CD4-positive, alpha-beta T cell treated with Interleukin-15 for 1 hour (primary cell): Measurements from ENCODE around the gene BBX.
"Not testable (repeated sequence)": the region's sequence is repeated elsewhere in the genome, so short reads cannot be mapped to it uniquely, and the experiment has no call there.

Experiments
- DNase-seq: peaks from one replicate; pipeline ENCODE4 v3.0.0-alpha.2; 2020

BBX gene

DNA sequence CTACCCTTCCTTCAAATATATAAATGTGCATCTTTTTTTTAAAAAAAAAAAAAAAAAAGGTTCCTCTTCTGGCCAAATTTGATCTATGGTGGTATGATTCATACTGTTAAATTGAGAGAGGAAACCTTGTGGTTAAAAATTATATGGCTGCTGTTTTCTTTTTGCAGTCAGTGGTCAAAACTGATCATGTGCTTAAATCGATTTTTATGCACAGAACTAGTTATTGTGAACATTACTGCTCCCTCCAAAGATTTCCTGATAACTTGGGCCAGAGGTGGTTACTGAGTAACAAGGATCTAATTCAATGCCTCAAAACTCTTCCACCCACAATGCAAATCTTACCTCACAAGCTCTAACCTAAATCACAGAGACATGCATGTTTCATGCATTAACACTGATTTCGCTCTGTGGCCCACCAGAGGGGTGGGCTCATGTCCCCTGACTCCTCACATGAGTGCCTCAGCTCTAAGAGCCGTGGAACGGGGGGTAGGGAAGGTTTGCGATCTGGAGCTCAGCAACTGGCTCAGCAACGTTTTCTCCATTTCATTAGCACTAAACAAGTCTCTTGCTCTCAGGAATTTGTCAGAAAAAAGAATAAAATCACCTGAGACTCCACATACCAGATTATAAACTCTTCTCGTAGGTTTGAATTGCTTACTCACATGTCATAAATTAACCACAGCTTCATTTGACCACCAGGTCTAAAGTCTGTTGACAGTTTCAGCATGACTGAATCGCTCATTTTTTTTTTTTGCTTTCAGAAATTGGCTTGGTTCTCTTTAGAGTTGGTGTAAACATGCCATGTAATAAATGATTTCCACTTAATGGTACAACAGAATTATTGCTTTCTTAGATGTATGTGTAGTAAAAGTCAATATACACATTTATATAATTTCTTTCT lies 287.7 kb downstream of the BBX start:
- no peak for DNase-seq

DNA sequence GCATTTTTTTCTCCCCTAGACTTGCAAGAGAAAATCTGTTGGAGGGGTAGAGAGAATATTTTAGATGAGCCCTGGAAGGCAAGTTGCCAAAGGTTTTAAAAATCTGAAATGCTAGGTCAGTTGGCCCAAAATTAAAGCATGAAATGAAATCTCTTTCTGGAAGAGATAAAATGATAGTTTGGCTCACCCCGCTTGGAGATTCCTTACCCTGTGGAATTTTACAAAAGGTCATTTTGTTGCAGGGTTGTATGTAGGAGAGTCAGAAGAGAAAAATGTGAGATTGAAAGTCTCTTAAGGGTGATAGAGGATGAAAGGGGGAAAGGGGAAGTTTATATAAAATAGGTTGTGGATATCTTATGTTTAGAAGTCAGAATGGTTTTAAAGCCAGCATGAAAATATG lies 290.3 kb downstream of the BBX start:
- no peak for DNase-seq

DNA sequence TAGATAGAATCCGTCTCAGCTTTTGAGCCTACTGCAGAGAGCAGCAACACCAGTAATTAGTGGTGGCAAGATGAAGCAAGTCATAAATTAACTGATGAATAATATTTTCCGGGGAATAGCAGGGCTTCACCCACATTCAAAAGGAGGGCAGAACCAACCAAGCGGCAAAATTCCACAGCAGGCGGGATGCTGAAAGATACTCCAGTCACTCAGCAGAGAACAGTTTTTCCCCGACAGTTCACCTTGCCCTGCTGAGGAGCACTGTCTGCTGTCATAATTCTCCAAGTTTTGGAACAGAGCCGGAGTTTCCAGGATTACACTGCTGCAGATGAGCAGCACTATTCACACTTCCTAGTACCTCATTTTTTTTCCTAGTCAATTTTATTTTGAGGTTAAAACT lies 293.3 kb downstream of the BBX start:
- no peak for DNase-seq

DNA sequence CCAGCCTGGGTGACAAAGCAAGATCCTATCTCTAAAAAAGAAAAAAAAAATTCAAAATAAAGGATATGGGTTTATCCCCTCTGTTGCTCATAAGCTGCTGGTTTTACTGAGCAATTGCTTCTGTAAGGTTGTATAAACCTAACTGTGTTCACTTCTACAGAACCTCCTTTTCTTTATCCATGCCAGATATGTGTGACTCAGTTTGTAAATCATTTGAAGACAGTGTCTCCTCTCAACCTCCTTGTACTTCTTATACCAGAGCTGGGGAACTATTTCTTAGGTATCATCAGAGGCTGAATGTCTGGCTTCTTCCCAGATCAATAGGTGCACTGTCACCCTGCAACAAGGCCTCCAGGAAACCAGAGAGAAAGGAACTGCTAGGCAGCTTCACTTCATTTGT lies 294.3 kb downstream of the BBX start:
- DNase-seq: no peak

DNA sequence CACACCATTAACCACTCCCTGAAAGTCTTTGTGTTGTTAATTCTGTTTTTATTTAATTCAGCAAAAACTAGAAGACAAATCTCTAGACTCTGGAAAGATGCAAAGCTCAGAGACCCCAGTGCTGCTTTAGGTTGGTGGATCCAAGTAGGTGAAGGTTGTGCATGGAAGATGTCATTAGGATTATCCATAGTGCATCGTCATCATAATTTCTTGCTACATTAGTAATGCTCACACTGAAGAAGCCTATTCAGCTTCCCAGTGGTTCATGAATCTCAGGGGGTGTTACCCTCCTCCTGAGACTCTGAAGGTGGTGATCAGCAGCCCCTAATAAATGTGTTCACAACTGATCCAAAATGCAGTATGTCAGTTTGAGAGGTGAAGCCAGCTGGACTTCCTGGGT lies 295.3 kb downstream of the BBX start:
- no peak for DNase-seq

DNA sequence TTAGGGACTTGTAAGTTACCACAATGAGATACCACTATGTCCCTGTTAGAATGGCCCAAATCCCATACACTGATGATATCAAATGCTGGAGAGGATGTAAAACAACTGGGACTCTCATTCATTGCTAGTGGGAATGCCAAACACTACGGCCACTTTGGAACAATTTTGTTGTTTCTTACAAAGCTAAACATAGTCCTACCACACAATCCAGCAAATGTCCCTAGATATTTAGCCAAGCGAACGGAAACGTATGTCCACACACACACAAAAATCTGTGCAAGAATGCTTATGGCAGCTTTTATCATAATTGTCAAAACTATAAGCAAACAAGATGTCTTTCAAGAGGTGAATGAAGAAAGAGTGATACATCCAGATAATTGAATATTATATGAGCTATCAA lies 296.9 kb downstream of the BBX start:
- no peak for DNase-seq

DNA sequence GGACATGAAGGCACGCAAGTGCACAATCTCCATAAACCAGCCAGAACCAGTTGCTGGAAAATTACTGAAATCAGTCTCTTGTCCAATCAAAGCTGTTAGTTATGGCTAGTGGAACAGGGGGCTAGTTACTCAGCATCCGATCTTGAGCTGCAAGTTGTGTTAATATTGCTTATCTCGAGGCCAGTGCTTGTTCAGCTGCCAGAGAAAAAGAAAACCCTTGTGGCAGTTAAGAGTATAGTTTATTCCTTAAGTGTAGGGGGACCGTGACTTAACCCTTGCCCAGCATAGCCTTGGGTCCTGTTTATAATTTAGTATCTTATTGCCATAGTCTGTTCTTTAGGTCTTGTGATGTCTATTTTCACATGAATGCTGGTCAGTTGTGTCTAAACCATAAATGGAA lies 299.5 kb downstream of the BBX start:
- DNase-seq: no peak

DNA sequence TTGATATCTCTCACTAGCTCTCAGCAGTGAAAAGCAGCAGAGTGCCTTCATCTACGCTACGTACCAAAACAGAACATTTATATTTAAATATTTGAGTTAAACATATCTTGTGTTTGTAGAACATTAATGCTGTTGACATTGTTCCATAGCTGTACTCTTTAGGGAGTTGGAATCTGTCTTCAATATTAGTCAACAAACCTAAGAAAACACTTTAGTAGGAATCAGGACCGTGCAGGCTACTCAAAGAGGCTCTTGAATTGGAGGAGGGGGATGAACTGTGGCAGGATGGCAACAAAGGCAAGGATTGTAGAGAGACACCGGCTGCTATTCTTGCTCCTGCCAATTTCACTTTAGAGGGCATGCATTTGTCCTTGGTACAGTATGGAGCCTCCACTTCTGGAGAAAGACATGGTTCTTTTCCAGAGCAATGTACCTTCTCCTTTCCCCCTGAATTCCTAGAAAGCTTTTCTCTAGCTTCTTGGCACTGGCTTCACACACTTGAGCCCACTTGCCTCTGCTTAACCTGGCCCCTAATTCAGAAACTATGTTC lies 302.1 kb downstream of the BBX start:
- DNase-seq: no peak

DNA sequence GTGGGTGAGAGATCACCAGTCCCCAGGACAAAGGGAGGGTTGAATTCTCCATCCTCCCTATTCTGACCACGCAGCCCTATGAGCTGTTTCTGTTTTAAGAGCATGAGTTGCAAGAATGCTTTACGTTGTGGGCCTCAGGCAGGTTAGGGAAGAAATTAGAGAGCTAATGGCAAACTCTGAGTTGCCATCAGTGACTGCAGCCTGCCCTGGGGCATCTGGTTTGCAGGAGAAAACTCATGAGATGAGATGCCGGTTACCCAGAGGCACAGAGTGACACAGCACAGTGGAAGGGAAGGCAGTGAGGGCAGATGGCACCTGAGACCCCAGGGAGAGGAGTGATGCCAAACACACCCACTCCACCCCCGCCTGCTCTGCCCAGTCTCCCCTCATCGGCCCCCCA lies 302.8 kb downstream of the BBX start:
- DNase-seq: no peak

DNA sequence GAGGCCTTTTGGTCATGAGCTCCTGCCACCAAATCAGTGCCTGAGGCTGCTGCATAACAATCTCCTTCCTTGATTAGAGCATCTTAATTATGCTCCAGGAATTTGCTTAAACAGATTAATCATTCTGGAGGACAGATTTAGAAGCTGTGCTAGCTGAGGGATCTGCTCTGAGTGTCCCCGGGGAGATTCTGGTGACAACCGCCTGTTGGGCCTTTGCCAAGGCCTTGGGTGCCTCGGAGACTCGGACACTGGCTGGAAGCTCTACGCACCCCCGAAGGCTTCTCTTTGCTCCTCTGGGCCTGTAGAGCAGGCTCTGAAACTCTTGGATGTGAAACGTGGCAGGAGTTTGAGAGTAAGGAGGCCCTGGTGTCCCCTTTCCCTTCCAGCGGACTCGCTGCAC lies 304.0 kb downstream of the BBX start:
- DNase-seq: no peak

DNA sequence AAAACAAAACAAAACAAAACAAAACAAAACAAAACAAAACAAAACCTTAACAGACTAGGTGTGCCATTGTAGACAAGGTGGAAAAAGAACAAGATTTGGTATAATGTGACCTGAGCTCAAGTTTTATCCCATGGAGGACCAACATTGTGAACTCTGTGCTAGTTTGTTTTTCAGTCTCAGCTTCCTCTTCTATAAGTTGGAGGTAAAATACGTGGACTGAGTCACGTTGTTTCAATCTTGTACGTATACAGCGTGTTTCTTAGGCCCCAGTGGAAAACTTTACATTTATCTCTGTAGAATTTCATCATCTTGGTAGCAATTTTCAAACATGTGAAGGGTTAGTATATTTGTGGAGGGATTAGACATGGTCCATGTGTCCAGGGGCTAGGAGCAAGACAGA lies 306.4 kb downstream of the BBX start:
- no peak for DNase-seq

DNA sequence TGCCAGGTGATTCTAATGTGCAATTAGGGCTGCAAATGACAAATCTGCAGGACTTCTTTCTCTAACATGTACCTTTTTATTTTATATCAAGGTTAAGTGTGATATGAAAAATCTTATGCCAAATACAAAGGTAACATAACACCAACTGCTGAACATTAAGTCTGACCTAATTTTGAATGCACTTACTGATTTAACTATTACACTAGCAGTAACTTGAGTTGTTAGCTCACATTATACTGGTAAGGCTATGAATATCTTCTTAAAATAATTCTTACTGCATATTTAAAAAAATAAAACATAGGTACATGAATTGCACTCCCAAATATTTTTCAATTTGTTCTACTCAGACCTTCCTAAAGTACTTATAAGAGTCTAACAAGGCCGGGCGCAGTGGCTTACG lies 308.8 kb downstream of the BBX start:
- no peak for DNase-seq

DNA sequence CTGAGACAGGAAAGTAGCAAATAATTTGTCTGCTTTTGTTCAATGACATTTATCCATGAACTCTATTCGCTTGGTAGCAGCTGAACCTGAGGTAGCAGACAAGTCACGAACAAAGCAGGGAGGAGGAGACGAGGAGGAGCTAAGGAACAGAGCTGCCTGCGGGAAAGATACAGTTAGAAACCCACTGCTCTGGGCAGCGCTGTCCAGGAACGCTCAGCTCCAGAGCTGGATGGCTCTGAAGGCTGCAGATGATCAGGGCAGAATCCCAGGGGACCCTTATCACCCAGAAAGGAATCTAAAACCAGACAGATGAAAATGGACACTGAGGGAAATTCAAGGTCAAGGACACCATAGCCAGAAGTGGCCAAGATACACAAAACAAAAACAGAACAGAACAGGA lies 310.3 kb downstream of the BBX start:
- no peak for DNase-seq

DNA sequence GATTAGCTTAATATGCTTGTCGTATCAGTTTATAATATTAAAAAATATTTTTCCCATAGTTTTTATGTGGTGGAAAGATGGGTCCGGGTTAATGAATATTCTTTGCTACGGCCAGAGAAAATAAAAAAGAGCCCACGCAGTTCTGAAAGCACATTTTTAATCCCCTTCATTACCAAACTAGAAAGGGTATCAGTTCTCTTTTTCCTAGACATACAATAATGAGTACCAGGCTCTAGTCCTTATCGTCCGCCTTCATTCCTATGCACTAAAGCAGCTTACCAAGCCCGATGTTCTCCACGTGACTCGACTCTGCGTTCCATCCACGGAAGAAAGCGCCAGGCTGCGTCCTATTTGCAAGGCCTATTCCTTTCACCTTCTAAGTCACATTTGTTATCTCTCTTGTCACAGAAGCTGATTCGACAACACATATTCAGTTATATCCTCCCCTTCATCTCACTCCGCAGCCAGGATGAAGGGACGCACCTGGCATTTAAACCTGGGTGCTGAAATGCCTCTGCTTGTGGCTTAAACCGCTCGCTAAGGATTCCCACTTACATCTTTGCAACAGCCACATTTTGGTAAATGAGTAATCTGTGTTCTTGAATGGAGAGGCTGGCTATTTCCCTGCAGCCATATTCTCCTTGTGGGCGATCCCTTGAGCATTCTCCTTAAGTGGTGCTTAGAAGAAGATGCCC lies 311.1 kb downstream of the BBX start:
- no peak for DNase-seq

DNA sequence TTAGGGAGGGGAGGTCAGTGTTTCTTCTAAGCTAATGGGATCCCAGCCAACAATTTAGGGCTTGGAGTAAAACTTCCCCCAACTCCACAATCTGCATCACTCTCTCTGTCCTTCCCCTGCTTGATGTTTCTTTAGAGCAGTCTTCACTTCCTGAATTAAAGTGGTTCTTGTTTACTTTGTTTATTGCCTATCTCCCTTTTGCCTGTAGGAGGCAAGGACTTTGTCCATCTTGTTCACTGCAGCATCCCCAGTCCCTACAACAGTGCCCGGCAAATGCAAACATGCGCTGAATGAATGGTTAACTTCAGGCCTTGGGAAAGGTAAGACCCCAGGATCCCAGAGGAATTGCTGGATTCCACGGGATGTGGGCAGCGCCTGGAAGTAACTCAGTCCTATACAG lies 312.2 kb downstream of the BBX start:
- DNase-seq: not testable (repeated sequence)

DNA sequence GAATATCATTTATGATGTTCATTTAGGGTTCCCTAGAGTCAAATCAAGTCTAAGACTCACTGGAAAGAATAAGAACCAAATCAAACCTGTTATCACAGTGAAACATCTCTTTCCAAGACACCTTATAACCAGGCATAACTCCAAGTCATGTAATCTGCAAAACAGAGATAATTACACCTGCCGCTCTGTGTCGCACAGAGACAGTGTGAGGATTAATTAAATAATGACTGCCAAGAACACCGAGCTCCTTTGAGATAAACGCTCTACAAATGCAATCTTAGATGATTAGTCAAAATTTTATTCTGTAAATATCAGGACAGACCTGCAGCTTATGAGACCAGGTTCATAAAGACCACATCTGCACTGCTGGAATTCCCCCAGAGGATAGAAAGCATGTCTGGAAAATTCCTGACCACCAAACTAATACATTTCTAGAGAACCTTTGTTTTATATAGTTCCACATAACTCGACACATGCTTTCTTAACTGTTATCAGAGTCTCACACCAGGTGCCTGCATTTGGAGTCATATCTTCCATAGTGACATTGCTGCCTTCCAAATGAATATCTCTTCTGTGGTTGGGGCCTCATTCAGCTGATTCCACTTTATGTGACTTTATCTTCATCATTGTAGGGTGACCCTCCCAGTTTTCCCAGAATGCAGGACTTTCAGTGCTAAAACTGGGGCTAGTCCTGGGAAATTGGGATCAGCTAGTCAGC lies 315.3 kb downstream of the BBX start:
- DNase-seq: no peak

DNA sequence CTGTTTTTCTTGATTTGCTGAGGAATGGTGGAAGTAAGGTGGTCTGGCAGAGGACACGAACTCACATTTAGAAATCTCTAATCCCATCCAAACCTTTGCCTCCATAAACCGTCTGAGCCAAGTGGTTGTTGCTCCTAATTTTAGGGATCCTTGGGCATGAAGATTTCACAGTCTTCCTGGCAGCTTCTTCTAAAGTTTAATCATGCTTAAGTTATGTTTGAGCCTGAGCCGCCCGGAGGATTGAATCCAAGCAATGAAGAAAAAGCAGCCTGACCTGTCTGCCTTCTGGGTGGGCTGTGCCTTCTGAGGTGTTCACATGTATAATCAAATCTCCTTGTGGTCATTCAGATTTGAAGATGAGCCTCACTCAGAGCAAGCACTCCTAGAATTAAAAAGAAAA lies 319.1 kb downstream of the BBX start:
- DNase-seq: no peak

DNA sequence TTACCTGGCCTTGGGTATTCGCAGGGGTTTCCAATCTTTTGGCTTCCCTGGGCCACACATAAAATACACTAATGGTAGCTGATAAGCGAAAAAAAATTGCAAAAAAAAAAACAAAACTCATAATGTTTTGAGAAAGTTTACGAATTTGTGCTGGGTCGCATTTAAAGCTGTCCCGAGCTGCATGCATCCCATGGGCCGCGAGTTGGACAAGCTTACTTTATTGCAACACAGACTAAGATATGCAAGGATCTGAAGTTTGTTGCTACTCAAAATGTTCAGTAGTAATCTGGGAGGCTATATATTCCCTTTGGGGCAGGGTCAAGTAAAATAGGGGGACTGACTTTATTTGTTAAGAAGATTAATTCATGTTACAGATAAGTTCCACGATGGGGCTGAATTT lies 320.2 kb downstream of the BBX start:
- DNase-seq: no peak

DNA sequence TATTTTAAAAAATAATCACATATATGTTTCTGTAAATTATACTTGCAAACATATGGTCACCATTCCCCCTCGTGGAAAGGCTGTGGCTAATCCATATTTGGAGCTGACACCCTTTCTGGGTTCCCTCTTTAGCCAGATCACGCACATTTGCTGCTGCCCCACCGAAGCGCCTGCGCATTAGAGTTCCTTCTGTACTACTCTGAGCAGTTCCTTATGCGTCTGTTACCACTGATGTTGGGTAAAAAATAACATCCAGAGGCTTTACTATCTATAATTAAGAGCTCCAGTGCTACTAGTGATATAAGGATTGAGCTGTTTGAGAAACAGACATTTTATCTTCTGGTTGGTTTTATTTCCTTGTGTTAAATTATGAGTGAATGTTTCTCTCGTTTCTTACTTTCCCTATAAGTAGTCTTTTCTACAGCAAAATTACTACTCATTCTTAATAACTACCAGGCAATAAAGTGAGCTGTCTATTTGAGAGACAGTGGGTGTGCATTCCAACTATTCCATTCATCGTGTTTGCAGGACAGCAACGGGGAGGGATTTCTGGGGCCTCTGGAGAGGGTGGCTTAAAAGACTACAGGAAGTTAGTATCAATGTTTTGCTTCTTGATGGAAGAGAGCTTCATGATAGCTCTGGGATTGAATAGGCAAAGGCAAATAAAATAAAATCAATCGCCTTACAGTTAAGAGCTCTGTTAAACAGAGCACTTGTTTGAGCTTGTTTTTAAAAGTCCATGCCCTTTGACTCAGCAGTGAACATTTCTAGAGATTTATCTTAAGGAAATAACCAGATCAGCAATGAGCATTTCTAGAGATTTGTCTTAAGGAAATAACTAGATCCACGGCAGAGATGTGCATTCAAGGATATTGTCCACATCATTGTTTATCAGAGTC lies 322.9 kb downstream of the BBX start:
- no peak for DNase-seq

DNA sequence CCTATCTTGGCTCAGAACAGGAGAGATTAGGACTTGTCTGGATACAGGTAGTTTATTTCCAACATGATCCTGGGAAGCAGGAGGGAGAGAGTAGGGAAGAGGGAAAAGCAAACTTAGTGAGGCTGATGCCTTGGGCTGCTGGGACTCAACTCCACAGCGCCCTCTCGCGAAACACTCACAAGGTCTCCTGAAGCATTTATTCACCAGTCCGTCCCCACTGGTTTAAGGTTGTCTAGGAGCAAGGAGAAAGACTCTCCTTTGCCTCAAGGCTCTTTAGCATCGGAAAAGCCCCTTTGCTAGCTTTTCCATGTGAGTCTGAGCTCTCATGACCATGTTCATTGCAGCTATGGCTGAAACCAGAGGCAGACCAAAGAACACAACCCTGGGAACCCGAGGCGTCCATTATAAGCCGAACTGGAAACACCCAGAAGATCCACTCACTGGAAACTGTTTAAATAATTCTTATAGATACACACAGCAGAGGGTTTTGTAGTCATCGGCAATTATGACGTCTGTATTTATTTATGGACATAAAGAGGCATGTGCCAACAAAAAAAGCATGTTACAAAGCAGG lies 323.6 kb downstream of the BBX start:
- DNase-seq: no peak

DNA sequence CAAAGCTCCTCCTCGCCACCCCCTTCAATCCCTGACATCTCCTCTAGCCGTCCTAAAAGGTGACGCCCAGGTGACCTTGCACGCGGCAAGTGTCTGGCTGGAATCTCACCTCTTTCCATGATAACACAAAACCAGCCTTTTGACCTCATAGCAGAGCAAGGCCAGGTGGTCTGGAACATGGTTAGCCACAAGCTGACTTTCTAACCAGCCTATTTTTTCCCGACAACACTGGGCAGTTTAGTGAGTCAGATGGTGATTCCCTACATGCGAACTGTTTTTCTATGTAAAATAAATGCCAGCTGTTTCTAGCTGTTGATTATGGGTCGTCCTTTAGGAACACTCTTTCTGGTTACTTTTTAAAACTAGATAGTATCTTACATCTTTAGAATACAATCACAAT lies 325.0 kb downstream of the BBX start:
- no peak for DNase-seq

DNA sequence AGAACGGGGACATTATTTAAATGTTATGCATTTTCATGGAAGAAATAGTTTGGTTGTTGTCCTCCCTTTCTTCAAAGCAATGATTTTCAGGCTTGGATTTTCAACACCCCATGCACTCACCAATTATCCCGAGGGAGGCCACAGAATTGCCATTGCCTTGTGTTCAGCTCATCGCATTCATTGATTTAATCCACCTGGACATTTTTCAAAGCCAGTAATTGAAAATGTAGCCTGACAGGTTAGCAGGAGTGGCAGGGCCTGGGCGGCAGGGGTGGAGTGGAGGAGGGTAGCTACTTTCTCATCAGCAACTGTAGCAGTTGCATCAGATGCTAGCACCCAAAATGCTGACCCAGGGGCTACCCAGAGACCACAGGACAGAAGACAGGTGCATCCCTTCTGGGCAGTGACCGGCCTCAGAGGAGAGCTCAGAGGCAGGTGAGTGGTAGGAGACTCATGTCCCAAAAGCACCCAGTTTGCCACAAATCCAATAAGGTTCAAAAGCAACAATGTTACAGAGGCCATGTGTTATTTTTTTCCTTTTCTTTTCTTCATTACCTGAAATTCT lies 325.7 kb downstream of the BBX start:
- no peak for DNase-seq
